A673 (cell line): ENCODE measurements around the gene ST13.

ENCODE experiments used
- EZH2 ChIP-seq: fragments of 200-600 bp; sonication (generic); IDR thresholded peaks from 2 replicates; pipeline ENCODE4 v1.6.1; 2017; ENCODE audit warnings: borderline replicate concordance, low read depth, mild to moderate bottlenecking, mixed read lengths, antibody characterized with exemption, low read length; ENCODE audit not compliant: poor library complexity, severe bottlenecking
- TF ChIP-seq, protein P1 (sequence below): fragments of 300-800, 200-600 bp; sonication (generic); conservative IDR thresholded peaks from 2 replicates; pipeline ENCODE4 v1.5.1; 2017; ENCODE audit warnings: low read depth, mild to moderate bottlenecking, antibody characterized with exemption, low read length, moderate library complexity, mixed read lengths

DNA sequence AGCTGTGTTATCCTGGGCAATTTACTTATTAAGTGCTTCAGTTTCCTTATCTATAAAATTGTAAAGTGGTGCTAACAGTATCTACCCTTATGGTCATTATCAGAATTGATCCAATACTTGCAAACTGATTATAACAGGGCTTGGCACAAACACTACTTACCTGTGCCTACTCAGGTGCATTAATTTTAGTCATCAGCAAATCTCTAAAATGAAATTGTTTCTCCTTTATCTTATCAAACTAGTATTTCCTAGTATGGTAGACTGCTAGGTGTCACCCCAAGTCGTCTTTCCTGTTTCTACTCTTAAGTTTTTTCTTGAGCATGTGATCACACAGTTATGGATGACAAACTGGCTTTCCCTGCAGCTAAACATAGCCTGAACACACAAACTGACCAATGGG is 33.0 kb downstream of the ST13 start:
- TF ChIP-seq, protein P1, sequence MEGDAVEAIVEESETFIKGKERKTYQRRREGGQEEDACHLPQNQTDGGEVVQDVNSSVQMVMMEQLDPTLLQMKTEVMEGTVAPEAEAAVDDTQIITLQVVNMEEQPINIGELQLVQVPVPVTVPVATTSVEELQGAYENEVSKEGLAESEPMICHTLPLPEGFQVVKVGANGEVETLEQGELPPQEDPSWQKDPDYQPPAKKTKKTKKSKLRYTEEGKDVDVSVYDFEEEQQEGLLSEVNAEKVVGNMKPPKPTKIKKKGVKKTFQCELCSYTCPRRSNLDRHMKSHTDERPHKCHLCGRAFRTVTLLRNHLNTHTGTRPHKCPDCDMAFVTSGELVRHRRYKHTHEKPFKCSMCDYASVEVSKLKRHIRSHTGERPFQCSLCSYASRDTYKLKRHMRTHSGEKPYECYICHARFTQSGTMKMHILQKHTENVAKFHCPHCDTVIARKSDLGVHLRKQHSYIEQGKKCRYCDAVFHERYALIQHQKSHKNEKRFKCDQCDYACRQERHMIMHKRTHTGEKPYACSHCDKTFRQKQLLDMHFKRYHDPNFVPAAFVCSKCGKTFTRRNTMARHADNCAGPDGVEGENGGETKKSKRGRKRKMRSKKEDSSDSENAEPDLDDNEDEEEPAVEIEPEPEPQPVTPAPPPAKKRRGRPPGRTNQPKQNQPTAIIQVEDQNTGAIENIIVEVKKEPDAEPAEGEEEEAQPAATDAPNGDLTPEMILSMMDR: no peak
- no peak for TF ChIP-seq EZH2
